Activated T-cell treated with anti-CD3 and anti-CD28 coated beads, Interleukin-2, amount 50 U/mL, for 24 hours (primary cell): Measurements from ENCODE around the gene LINGO3.

Experiments used
- DNase-seq: peaks from one replicate; pipeline ENCODE4 v3.0.0-alpha.2; 2020
- H3K27ac Mint-ChIP-seq: 2 replicates; pipeline ENCODE4 v1.8.0; 2020; ENCODE audit warnings: mild to moderate bottlenecking, mixed read lengths
- H3K27me3 Mint-ChIP-seq: 2 replicates; pipeline ENCODE4 v1.8.0; 2020; ENCODE audit warnings: mixed read lengths
- H3K36me3 Mint-ChIP-seq: 2 replicates; pipeline ENCODE4 v1.8.0; 2020; ENCODE audit warnings: low read depth, mixed read lengths
- H3K4me1 Mint-ChIP-seq: 2 replicates; pipeline ENCODE4 v1.8.0; 2020; ENCODE audit warnings: low read depth, mixed read lengths
- H3K4me3 Mint-ChIP-seq: 2 replicates; pipeline ENCODE4 v1.8.0; 2020; ENCODE audit warnings: mild to moderate bottlenecking, moderate library complexity, mixed read lengths
- H3K9me3 Mint-ChIP-seq: 2 replicates; pipeline ENCODE4 v1.8.0; 2020; ENCODE audit warnings: mixed read lengths

The LINGO3 gene

DNA sequence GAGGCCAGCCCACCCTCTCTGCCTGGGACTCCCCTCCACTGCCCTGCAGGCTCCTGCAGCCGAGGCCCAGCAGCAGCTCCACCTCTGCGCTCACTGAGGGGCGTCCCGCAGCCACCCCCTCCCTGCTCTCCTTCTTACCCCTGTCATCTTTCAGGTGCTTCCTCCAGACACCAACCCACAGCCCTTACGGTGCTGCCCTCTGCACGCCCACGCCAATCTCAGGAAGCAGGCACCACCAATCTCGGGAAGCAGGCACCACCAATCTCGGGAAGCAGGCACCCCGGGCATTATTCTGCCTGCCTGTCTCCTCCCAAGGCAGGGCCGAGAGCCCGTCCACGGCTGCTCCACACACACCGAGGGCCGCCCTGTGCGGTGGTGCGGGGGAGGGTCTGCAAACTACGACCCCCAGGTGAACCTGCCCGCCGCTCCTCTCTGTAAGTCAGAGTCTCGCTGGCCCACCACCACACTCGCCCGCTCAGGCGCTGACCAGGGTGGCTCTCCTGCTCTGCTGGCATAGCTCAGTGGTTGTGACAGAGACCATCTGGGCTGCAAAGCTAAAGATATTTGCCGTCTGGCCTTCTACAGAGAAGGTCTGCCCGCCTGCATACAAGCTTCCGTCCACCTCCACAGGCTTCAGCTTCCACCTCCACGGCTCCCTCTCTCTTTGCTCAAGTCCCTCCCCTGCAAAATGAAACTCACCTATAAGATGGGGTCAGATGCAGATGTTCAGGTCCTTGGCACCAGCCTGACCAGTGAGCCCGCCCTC is 17.5 kb upstream of the LINGO3 start:
- no peaks in the 10 kb centered on the region for H3K27me3 Mint-ChIP-seq
- H3K9me3 Mint-ChIP-seq, result no peaks in the 10 kb centered on the region
- H3K4me3 Mint-ChIP-seq, result peak overlapping the region; percentile 38
- peaks cover 41% of the 10 kb centered on the region for H3K4me1 Mint-ChIP-seq
- DNase-seq, result no peak
- H3K27ac Mint-ChIP-seq, result peak overlapping the region; percentile 99
- H3K36me3 Mint-ChIP-seq, result peaks cover 73% of the 10 kb centered on the region

- H3K27me3 Mint-ChIP-seq, result no peaks in the 10 kb centered on the region
- no peak overlapping the region for H3K4me3 Mint-ChIP-seq
- H3K27ac Mint-ChIP-seq, result peak overlapping the region; percentile 14
- H3K36me3 Mint-ChIP-seq, result peaks cover 68% of the 10 kb centered on the region
- peaks cover 32% of the 10 kb centered on the region for H3K4me1 Mint-ChIP-seq
- no peak for DNase-seq
- no peaks in the 10 kb centered on the region for H3K9me3 Mint-ChIP-seq
Measured at GRCh38 chr19:2324220-2324948, 16.4 kb upstream of the LINGO3 start.

- no peak overlapping the region for H3K4me3 Mint-ChIP-seq
- H3K4me1 Mint-ChIP-seq, result peaks cover 29% of the 10 kb centered on the region
- H3K36me3 Mint-ChIP-seq, result peaks cover 62% of the 10 kb centered on the region
- no peaks in the 10 kb centered on the region for H3K27me3 Mint-ChIP-seq
- no peak overlapping the region for H3K27ac Mint-ChIP-seq
- no peaks in the 10 kb centered on the region for H3K9me3 Mint-ChIP-seq
- DNase-seq, result no peak
Measured at GRCh38 chr19:2323707-2324106, 15.8 kb upstream of the LINGO3 start.

DNA sequence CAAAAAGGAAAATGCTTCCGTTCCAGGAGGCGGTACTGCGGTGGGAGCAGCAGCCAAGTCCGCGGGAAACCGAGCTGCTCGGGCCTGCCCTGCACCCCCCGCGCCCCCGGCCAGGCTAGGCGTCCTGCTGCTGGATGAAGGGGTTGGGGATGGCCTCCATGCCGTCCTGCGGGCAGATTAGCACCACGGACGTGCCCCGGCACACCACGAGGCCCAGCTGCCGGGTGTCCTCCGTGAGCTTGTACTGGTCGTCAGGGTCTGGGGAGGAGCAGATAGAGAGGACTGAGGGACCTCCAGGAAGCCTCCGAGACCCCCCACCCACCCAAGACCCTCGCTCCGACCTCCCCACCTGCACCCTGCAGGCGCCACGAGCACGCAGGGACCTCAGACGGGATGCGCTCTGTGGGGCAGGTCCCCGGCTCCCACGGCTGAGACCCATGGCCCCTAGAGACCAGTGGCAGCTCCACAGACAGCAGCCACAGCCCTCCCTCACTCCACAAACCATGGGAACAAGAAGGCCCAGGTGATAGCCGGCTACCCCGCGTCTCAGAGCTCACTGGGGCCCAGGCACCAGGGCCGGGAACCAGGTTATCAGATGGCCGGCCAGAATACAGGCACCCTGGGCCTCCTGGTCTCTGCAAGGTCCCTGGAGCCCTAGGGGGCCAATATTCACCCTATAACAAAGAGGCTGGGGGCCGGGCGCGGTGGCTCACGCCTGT is 13.8 kb upstream of the LINGO3 start:
- Mint-ChIP-seq H3K27me3 (no peaks in the 10 kb centered on the region), H3K9me3 (no peaks in the 10 kb centered on the region), H3K4me1 (peaks cover 18% of the 10 kb centered on the region), H3K27ac (no peak overlapping the region), H3K36me3 (peaks cover 46% of the 10 kb centered on the region), H3K4me3 (no peak overlapping the region)
- no peak for DNase-seq

GRCh38 chr19:2320939-2321338 is 13.0 kb upstream of the LINGO3 start:
- no peak overlapping the region for H3K4me3 Mint-ChIP-seq
- DNase-seq, result no peak
- peaks cover under 1% of the 10 kb centered on the region for H3K27me3 Mint-ChIP-seq
- peaks cover 38% of the 10 kb centered on the region for H3K36me3 Mint-ChIP-seq
- H3K4me1 Mint-ChIP-seq, result peaks cover 10% of the 10 kb centered on the region
- no peak overlapping the region for H3K27ac Mint-ChIP-seq
- H3K9me3 Mint-ChIP-seq, result no peaks in the 10 kb centered on the region

- Mint-ChIP-seq H3K4me1 (peaks cover 1% of the 10 kb centered on the region), H3K4me3 (no peak overlapping the region), H3K27me3 (peaks cover 10% of the 10 kb centered on the region), H3K27ac (no peak overlapping the region), H3K36me3 (peaks cover 29% of the 10 kb centered on the region), H3K9me3 (peaks cover 7% of the 10 kb centered on the region)
- no peak for DNase-seq
Measured at GRCh38 chr19:2320049-2320448, 12.1 kb upstream of the LINGO3 start.

DNA sequence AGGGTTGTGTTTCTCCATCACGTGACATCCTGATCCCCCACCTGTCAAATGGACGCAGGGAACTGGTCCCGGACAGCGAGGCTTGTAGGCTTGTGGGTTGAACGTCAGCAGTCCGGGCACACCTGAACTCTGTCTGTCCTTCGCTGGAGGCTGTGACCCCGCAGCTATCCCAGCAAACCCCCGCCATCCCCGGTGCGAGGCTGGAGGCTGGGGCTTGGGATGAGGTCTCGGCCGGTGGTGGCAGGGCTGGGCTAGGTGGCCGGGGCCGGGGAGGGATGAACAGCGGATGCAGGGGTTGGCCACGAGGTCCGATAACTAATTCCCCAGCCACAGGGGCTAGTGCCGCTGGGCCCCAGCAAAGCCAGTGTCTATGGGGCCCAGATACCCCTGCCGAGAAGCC is 11.6 kb upstream of the LINGO3 start:
- peaks cover 24% of the 10 kb centered on the region for H3K36me3 Mint-ChIP-seq
- H3K27me3 Mint-ChIP-seq, result peaks cover 15% of the 10 kb centered on the region
- peaks cover 11% of the 10 kb centered on the region for H3K9me3 Mint-ChIP-seq
- DNase-seq, result no peak
- H3K4me3 Mint-ChIP-seq, result no peak overlapping the region
- no peak overlapping the region for H3K27ac Mint-ChIP-seq
- peaks cover under 1% of the 10 kb centered on the region for H3K4me1 Mint-ChIP-seq

DNA sequence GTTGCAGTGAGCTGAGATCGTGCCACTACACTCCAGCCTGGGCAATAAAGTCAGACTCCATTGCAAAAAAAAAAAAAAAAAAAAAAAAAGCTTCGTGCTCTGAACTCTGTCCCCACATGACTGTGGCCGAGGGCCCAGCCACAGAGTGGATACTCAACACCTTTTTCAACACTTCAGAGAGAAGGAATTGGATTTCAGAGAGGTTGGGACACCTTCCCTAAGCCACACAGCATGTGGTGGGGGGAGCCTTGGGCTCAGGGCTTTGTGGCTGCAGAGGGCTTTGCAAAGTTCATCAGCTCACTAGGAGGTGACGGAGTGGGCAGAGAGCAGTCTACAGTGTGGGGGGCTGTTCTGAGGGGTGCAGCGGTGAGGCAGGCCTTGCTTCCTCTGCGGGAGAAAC is 11.0 kb upstream of the LINGO3 start:
- Mint-ChIP-seq H3K27ac (no peak overlapping the region), H3K4me3 (no peak overlapping the region), H3K4me1 (no peaks in the 10 kb centered on the region), H3K36me3 (peaks cover 18% of the 10 kb centered on the region), H3K9me3 (peaks cover 12% of the 10 kb centered on the region), H3K27me3 (peaks cover 21% of the 10 kb centered on the region)
- DNase-seq, result no peak

GRCh38 chr19:2317756-2318155 is 9.8 kb upstream of the LINGO3 start:
- Mint-ChIP-seq H3K4me1 (no peaks in the 10 kb centered on the region), H3K9me3 (peaks cover 12% of the 10 kb centered on the region), H3K27me3 (peaks cover 33% of the 10 kb centered on the region), H3K4me3 (no peak overlapping the region), H3K36me3 (peaks cover 11% of the 10 kb centered on the region), H3K27ac (no peak overlapping the region)
- DNase-seq, result no peak

DNA sequence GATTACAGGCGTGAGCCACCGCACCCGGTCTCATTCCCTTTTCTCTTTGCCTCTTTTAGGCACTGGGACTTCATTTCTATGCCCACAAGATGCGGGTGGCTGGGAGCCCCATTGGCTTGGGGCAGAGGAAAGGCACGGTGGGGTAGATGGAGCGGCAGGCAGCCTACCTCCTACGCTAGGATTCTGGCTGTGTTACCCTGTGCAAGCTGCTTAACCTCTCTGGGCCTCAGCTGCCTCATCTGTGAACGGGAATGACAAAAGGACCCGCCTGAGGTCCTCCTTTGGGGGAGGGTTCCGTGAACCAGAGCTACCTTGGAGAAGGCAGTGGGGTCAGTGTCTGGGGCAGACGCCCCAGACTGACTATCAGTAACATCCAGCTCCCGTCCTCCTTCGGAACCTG is 9.3 kb upstream of the LINGO3 start:
- no peaks in the 10 kb centered on the region for H3K4me1 Mint-ChIP-seq
- no peak overlapping the region for H3K4me3 Mint-ChIP-seq
- peaks cover 7% of the 10 kb centered on the region for H3K36me3 Mint-ChIP-seq
- no peak for DNase-seq
- H3K9me3 Mint-ChIP-seq, result peaks cover 12% of the 10 kb centered on the region
- peaks cover 35% of the 10 kb centered on the region for H3K27me3 Mint-ChIP-seq
- H3K27ac Mint-ChIP-seq, result no peak overlapping the region

GRCh38 chr19:2315818-2316353 is 7.9 kb upstream of the LINGO3 start:
- Mint-ChIP-seq H3K9me3 (peaks cover 12% of the 10 kb centered on the region), H3K4me1 (no peaks in the 10 kb centered on the region), H3K27me3 (peaks cover 39% of the 10 kb centered on the region), H3K4me3 (no peak overlapping the region), H3K27ac (no peak overlapping the region), H3K36me3 (no peaks in the 10 kb centered on the region)
- peak; percentile 51 for DNase-seq

GRCh38 chr19:2315121-2315817 is 7.3 kb upstream of the LINGO3 start:
- H3K4me3 Mint-ChIP-seq, result no peak overlapping the region
- H3K27ac Mint-ChIP-seq, result no peak overlapping the region
- no peaks in the 10 kb centered on the region for H3K36me3 Mint-ChIP-seq
- H3K9me3 Mint-ChIP-seq, result peaks cover 12% of the 10 kb centered on the region
- DNase-seq, result no peak
- H3K27me3 Mint-ChIP-seq, result peaks cover 44% of the 10 kb centered on the region
- H3K4me1 Mint-ChIP-seq, result no peaks in the 10 kb centered on the region

DNA sequence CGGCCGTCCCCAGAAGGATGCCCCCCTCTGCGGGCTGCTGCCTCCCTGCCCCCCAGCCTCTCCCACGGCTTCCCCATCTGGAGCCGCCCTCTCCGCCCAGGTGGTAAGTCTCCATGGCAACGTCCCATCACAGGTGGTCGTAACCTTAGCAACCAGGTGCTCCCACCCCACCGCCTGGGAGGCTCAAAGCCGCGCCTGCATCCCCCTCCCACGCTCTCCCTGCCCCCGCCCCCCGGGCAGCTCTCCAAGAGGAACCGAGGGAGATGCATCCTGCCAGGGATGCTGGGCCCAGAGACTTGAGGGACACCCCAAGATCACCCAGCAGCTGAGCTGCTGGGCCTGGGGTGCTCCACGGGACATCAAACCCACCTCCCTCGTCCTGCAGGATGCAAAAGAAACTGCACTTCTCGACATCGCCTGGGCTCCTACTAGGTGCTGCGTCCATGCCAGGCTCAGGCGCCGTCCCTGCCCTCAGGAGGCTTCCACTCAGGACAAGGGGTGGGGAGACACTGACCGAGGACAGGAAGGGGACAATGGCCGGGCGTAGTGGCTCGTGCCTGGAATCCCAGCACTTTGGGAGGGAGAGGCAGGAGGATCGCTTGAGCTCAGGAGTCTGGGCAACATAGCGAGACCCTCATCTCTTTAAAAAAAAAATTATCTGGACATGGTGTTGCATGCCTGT is 5.0 kb upstream of the LINGO3 start:
- Mint-ChIP-seq H3K27ac (no peak overlapping the region), H3K9me3 (peaks cover 12% of the 10 kb centered on the region), H3K4me3 (no peak overlapping the region)

GRCh38 chr19:2311093-2311492 is 3.1 kb upstream of the LINGO3 start:
- Mint-ChIP-seq H3K36me3 (no peaks in the 10 kb centered on the region), H3K27me3 (peaks cover 76% of the 10 kb centered on the region), H3K4me3 (no peak overlapping the region), H3K27ac (no peak overlapping the region), H3K4me1 (peaks cover 3% of the 10 kb centered on the region), H3K9me3 (peaks cover 12% of the 10 kb centered on the region)
- no peak for DNase-seq

More for the DNA sequence above, 5.0 kb upstream of the LINGO3 start:
- DNase-seq, result no peak
- peaks cover 65% of the 10 kb centered on the region for H3K27me3 Mint-ChIP-seq
- no peaks in the 10 kb centered on the region for H3K36me3 Mint-ChIP-seq
- peaks cover 3% of the 10 kb centered on the region for H3K4me1 Mint-ChIP-seq
